NCI-H1930 (cell line): ENCODE data around the gene GPR180.

Source experiments
- DNase-seq, 2 experiments: peaks; one replicate each; lab custom pipeline; 2025; lab: John Stamatoyannopoulos, UW

Gene GPR180

DNA sequence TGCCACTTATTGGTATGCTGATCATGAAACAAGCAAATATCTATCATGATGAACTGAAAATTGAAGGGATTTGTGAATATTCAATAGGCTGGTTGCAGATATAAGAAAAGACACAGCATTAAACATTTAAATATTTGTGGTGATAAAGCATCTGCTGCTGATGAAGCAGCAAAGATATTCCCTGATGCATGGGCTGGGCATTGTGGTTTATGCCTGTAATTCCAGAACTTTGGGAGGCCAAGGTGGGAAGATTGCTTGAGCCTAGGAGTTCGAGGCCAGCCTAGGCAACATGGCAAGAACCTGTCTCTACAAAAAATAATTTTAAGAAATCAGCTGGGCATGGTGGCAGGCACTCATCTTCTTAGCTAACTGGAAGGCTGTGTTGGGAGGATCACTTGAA lies 54.5 kb downstream of the GPR180 start:
- no peak for DNase-seq

DNA sequence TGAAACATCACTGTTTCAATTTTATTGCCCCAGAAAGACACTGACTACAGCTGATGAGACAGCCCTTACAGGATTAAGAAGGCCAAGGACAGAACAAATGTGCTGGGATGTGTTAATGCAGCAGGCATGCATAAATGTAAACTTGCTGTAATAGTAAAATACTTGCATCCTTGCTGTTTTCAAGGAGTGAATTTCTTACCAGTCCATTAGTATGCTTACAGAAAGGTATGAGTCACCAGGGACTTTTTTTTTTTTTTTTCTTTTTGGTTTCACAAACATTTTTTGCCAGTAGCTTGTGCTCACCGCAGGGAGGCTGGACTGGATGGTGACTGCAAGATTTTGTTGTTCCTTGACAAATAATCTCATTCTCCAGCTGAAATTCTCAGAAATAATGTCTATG lies 55.1 kb downstream of the GPR180 start:
- no peak for DNase-seq

DNA sequence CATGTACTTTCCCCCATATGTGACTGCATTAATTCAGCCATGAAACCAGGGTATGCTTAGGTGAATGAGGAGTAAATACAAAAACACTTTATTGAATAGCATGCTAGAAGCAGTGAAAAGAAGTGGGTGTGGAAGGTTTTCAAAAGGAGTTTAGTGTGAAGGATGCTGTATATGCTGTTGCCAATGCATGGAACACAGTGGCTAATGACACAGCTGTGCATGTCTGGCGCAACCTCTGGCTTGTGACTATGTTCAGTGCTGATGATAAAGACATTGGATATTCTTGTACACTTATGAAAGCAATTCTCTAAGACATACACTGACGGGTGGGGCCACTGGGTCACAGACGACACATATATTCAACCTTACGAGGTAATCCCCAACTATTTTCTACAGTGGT lies 55.5 kb downstream of the GPR180 start:
- no peak for DNase-seq

DNA sequence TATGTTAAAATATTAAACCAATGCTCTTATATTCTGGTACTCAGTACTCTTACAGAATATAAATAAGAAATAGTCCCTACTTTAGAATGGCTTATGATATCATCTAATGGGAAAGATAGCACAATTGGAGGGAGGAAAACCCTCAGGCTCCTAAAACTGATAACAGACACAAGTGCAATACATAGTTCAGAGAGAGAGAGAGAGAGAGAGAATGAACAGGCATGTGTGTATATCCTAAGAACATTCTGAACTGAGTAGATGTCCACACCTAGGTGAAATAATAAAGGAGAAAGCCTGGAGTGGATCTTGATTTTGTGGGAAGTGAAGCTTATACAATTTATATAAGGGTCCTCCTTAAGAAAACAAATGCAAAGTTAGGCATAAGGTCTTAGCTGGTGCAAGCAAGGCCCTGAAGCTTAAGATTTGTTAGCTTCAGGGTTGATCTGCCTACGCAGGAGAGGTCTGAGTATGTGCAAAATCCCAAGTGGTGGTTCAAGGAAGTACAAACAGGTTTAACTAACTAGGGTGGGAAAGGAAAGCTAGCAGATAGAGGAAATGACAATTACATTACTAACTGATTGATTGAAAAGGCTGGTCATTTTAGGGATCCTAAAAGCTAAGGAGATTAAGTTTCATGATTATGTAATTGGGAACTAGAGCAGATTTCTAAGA lies 57.4 kb downstream of the GPR180 start:
- DNase-seq: no peak

DNA sequence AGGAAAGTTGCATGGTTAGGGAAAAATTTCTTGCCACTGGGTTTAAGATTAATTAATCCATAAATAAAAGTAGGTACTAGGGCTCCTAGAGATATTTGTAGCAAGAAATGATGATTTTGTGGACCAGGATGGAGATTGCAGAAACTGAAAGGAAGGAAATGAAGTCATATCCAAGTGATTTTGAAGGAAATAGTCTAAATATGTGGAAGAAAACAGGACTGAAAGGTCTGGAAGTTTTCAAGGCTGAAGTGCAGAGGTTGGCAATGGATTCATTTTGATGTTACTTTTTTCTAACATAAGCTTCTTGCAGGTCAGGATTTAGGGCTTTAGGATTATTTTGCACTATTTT lies 57.9 kb downstream of the GPR180 start:
- no peak for DNase-seq

DNA sequence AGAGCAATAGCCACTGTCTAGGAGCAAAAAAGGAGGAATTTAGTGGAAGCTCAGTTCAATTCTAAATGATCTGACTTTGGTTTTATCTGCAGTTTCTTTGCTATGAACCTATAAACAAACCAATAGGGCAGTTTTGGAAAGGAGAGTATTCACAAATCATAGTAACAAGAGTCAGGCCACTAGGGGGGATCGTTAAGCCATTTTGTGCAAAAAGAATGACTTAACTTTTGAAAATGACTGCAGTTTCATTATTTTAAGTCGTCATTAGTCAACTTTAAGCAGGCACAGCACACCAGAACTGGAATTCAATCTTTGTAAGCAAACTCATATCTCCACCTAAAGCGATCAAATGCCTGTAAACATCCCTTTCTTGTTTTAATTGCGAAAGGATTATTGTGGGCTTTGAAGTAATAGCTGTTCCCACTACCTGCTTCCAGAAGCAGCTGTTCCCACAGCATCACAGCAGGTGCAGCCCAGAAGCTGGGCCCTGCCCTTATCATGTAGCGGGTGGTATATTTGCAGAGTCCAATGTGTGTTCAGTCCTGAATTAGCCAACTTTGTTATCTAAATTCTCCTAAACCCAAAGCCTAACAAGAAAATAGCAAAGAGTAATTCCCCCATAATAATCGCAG lies 59.2 kb downstream of the GPR180 start:
- no peak for DNase-seq

DNA sequence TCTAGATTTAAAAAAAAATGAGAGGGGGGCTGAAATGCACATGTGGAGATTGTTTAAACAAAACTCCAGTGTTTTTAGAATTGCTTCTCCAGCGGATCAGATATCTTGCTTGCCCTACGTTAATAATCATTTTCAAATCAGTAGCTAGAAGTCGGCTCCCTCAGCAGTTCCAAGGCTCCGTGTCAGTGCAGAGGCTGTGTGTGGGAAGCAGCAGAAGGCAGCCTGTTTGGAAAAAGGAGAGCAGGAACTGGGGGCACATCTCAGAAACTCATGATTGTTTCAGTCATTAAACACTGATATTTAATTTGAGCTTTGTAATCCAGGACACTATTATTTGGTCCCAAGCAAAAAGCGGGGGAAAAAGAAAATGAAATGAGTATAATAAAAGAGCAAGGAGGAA lies 59.7 kb downstream of the GPR180 start:
- DNase-seq: no peak

DNA sequence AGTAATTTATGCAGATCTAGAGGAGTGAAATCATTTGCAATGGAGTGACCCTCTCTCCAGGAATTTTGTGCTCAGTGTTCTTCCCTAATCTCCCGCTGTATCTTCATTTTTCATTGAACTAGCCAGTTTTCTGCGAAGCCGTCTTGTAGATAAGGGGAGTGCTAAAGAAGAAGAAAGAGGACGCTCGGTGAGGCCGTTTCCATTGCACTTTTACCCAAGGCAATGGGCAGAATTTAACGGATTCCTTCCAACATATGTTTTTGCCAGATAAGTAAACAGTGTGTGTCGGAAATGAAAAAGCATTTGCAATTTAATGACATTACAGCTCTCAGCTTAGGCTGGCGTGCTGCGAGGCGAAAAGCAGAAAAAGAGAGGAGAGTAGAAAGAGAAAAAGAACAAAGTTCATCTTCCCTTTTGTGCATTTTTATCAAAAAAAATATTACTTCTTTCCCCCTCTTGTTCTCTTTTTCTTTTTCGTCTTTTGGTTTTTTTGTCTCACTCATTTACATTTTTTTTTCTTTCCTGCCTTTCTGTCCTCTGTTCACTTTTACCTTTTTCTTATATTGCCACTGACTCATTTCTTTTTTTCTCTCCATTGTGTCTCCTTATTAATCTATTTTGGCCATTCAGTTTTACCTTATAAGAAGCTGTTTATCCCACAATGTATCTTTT lies 60.8 kb downstream of the GPR180 start:
- DNase-seq: no peak

DNA sequence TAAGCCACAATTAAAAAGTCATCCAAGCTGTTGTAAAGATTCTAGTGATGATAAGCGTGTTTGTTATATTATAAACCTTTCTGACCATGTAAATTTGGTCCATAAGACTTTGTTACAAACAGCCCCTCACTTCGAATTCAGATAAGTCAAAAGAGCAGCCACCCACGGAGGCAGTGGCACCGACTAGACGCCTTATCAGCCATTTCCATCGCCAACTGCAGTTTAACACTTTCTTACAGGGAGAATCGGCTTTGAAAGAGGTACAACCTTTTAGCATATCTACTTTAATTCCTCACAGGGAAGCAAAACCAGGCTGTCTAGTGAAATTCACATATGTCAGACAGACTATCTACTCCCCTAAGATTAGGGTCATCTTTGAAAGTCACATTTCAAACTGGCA lies 63.2 kb downstream of the GPR180 start:
- DNase-seq: no peak

DNA sequence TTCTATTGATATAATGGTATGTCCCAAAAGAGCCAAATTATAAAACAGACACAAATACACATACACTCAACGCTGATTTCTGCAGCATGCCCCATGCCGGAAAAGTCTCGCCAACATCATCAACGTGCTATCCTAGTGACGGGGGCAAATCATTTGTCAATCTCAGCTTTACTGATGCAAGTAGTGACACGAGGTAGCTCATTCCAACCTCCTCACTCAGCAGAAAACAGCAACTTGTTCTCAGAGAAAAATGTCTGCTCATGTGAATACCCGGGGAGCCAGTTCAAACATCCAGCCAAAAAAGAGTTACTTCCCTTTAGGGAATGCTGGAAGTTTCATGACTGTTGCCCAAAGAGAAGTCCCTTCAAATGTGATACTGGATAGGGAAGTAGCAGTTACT lies 64.4 kb downstream of the GPR180 start:
- no peak for DNase-seq

DNA sequence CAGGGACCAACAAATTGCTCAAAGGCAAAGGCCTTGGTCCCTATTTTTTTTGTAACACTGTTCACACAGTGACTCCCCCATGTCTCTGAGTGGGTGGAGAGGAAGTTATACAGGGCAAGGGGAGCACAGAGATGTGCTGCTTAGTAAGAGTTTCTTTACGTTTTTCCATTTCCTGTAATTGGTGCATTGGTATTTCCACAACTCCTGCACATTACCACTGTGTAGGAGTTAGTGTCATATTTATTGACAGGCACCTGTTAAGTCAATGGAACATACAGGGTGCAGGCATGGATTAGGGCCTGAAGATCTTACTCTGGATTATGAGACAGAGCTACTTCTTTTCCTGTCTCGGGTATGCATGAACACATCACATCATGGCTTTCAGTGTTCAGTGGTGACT lies 65.5 kb downstream of the GPR180 start:
- DNase-seq: no peak

DNA sequence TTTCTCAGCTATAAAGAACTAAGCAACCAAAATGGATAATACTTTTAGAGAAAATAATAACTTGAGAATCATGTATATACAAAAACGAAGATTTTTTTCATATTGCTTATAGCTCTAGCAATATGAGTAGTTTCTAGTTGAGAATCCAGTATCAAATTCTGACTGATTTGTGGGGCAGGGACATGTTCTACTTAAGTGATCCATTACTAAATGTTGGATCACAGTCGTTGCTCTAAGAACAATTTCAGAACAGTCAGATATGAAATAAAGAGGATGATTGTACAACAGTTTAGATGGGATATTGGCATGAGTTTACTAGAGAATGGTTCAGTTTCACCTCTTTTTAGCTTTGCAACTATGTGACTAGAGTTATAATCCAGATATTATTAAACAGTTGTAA lies 70.7 kb downstream of the GPR180 start:
- no peak for DNase-seq

DNA sequence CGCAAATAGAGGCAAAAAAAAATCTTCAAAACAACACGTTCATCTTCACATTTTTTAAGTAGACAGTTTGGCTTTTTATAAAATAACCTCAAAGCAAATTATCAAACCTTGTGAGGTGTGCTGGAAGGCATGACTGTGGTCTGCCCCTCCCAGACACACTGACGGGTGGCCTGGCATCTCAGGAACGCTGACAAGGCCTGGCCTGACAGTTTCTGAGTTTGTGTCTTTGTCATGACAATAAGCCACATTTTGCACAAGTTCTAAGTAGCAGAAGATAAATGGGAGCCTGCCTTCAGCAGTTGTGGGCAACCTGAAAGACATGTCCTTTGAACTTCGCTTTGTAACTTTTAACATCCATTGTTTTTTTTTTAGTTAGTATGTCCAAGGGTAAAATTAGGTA lies 72.2 kb downstream of the GPR180 start:
- DNase-seq: no peak

DNA sequence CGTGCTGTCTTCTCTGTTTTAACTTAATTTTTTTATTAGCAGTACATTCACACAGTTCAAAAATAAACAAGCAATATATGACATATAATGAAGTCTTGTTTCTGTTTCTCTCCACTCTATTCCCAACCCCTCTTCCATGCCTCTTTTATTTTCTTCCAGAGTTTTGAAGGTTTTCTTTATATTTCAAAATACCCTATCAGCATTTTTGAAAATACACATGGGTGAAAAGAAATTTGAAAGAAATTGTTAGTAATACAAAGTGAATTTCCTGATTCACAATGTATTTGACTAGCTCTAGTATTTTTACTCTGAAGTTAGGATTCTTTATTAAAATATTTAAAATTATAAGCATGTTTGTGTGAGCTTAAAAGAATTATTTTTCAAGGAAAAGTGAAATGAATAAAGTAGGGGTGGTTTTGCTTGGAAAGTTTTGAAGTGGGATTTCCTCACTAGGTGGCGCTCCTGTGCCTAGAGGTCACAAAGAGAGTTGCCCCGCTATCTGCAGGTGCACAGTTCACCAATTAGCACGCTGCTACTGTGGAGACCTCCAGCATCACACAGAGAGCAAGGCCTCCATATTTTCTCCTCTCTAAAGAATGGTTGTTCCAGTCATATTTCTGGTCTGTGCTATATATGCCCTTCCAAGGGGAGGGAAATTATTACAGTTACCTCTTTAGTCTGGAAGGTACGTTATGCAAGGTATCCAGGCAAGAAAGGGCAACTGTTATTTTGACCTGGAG lies 73.1 kb downstream of the GPR180 start:
- DNase-seq: peak; percentile 19 to 52

DNA sequence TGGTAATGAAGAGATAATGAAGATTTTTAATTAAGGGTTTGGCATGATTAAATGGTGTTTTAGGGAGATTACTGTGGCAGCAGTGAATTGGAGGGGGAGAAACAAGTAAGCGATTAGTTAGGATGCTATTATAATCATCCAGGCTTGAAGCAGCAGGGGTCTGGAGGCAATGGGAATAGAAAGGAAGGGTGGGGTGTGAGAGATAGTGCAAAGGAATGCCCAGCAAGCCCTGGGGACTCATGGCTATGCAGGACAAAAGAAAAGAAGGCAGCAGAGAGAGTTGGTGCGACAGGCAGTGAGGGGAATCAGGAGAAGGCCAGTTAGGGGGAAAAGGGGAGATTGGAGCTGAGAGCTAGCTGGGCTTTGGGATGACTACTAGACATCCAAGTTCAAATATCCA lies 76.1 kb downstream of the GPR180 start:
- no peak for DNase-seq

DNA sequence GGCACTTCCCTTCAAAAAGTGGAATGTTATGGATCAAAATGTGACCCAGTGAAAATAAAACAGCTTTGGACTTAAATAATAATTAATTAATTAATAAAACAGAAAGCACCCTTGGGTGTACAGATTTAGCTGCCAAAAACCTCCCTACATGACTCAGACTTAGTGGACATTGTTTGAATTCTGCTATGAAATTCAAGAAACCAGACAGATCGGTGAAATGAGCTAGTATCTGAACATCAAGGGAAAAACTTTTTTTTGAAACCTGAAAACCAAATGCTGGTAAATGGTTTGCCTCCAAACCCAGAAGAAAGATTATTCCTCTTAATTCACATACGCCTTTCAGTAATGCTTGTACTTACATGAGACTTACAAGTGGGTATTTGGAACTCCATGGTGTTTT lies 77.2 kb downstream of the GPR180 start:
- no peak for DNase-seq

DNA sequence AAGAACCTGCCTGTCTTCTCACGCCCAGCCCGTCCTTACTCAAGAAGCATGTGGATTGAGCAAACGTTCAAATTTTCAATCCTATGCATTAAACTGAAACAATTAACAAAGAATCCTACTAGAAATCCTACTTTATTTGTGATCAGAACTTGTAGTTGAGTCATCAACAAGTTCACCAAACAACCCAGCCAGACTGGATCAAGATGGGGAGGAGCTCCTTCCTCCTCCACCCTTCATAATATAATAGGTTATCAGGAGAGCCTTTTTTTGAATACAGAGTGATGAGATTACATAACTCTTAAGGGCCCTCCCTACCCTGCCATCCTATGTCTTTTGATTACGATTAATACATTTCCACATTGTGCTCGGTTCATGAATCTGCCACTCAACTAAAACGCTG lies 78.0 kb downstream of the GPR180 start:
- DNase-seq: no peak

DNA sequence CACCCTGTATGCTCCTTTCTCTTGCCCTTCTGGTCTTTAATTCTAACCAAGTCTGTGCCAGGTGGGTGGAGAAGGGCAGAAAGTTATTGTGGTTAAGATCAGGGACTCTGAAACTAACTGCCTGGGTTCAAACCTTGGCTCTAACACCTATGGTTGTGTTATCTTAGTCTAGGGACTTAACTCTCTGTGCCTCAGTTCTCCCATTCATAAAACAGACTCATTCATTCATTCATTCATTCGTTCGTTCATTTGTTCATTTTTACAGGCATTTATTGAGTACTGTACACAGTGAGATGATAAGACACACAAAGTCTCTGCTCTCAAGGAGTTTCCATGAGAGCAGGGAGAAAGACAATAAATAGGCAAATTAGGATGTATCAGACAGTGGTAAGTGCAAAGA lies 80.6 kb downstream of the GPR180 start:
- DNase-seq: no peak

DNA sequence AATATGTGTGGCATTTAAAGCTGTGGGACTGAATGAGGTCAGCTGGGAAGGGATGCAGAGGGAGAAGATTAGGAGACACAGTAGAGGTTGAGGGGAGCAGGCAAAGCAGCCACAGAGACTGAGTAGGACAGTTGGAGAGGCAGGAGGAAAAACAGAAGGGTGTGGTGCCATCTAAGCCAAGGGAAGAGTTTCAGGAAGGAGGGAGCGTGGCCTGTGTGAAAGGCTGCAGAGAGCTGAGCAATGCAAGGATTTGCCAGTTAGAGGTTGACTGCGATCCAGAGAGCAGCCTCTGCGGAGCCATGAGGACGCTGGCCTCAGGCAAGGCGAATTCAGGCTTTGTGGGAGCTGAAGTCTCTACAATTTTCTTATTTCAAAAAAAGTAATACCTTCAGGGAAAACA lies 81.8 kb downstream of the GPR180 start:
- DNase-seq: no peak
